Mononuclear cell (primary cell): ENCODE data around the gene EWSR1. TPM values are rescaled to one million over a fixed set of nuclear protein-coding genes. Genes with fewer than 3 reads are reported as not detected.
"Not testable (repeated sequence)": the region's sequence is repeated elsewhere in the genome, so short reads cannot be mapped to it uniquely, and the experiment has no call there.

Source experiments
- H3K27me3 ChIP-seq: 2 replicates; pipeline ENCODE4 v1.6.0; 2011; ENCODE audit warnings: low read length, control low read depth; ENCODE audit not compliant: insufficient read depth
- H3K4me1 ChIP-seq: 2 replicates; pipeline ENCODE4 v1.5.1; 2011; ENCODE audit warnings: mild to moderate bottlenecking, low read length, control low read depth; ENCODE audit not compliant: insufficient read depth
- H3K4me3 ChIP-seq: 2 replicates; pipeline ENCODE4 v1.5.1; 2011; ENCODE audit warnings: mild to moderate bottlenecking, low read length, moderate library complexity
- H3K9me3 ChIP-seq: 2 replicates; pipeline ENCODE4 v1.5.1; 2011; ENCODE audit warnings: low read depth, mild to moderate bottlenecking, control low read depth, low read length
- total RNA-seq: library from RNA; depleted of rRNA; stranded (reverse); fragments of >200 nt; gene quantifications from one replicate; pipeline ENCODE4 v1.2.3, GENCODE V29; 2012

EWSR1 gene
- total RNA-seq, 1 donor: 204 TPM

DNA sequence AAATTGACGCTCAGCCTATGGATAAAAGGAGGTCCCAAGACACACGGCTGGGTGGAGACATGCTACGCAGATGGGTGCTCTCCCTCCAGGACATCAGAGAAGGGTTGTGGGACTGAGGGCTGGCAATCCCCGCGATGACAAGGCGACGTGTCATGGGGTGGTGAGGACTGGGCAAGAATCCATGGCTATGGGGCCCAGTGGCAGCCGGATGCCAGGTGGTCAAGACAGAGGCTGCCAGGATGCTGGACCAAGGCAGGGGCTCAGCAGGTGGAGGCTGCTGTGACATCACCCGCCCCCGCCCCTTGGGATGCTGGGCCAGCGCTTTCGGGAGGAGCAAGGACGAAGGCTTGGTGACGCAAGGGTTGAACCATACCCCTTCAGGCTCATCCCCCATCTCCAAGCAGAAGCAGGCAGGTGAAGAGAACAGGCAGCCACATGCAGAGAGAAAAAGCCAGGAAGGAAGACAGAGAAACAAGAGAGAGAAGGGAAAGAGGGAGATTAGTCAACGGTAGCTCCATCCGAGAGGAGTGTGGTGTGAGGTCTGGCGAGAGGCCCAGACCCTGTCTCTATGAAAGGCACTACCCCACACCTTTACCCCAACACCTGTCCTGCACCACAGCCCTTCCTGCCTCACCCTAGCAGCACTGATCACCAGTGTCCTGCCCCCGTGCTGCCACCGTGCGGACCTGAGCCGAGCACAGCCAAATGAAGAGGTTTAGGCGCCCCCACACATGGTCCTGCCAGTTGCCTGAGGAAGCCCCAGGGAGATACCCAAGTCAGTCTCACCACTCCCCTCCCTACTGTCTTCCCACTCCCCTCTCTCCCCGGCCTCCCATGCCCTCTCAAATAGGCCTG, 71.5 kb downstream of the EWSR1 start:
- Histone ChIP-seq H3K4me1 (no peaks in the 10 kb centered on the region), H3K4me3 (no peak overlapping the region), H3K27me3 (no peaks in the 10 kb centered on the region), H3K9me3 (no peaks in the 10 kb centered on the region)

DNA sequence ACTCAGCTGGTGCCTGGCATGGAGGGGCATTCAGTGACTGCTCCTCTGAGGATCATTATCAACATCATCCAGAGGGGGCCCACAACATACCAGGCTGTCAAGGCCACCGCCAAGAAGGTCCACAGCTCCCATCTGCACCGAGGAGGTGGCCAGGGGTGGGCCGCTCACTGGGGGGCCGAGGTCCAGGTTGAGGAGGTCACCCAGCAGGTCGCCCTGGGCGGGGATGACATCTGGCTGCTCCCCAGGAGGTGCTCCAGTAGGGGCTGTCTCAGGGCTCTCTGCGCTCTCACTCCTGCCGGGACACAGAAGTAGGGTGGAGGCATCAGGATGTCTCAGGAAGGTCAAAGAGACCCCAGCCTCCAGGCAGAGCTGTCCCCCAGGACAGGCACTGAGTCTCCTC, 72.5 kb downstream of the EWSR1 start:
- H3K4me1 ChIP-seq: no peaks in the 10 kb centered on the region
- H3K4me3 ChIP-seq: no peak overlapping the region

DNA sequence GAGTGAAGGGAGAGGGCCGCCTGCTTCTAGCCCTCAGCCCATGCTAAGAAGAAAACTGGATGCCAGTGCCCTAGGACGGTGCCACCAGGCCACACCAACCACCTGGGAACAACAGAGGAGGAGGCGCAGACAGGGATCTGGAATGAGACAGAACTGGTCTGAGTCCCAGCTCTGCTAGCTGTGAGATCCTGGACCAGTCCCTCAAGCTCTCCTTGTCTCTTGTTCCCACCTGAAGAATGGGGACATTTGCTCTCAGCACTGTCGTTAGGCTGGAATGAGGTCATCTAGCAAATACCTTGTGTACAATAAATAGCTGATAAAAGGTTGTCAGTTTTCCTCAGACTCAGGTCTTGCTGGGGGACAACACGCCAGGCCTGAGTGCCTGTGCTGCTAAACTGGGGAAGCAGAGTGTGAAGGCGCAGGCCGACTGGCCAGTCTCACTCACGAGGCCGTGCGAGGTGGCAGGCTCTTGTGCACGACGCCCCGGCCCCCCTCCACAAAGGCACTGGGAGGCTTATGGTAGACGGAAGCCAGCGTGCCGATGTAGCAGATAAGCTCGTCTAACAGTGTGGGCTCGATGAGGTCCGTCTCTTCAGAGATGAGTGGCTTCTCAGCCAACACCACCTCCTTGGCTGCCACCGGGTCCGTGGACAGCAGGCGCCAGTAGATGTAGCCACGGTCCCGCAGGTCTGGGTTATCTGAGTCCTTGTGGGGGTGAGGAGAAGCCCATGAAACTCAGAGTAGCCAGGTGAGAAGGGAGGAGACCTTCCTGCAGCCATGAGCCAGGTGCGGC, 73.2 kb downstream of the EWSR1 start:
- H3K9me3 ChIP-seq: no peaks in the 10 kb centered on the region
- no peaks in the 10 kb centered on the region for H3K27me3 ChIP-seq
- no peaks in the 10 kb centered on the region for H3K4me1 ChIP-seq
- H3K4me3 ChIP-seq: no peak overlapping the region

More for the DNA sequence above, 72.5 kb downstream of the EWSR1 start:
- H3K9me3 ChIP-seq: no peaks in the 10 kb centered on the region
- H3K27me3 ChIP-seq: no peaks in the 10 kb centered on the region

DNA sequence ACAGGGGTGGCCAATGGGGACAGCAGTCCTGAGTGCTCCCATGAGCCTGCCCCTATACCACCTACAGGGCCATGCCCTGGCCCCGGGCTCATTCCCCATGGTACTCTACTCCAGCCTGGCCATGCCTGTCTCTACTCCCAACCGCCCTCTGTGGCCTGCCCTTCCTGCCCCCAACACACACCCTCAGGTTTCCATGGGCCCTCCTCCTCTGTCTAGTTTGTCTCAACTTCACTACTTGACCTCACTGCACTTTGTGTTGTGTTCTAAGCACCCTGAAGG, 73.7 kb downstream of the EWSR1 start:
- Histone ChIP-seq H3K9me3 (no peaks in the 10 kb centered on the region), H3K27me3 (no peaks in the 10 kb centered on the region), H3K4me1 (no peaks in the 10 kb centered on the region), H3K4me3 (no peak overlapping the region)

DNA sequence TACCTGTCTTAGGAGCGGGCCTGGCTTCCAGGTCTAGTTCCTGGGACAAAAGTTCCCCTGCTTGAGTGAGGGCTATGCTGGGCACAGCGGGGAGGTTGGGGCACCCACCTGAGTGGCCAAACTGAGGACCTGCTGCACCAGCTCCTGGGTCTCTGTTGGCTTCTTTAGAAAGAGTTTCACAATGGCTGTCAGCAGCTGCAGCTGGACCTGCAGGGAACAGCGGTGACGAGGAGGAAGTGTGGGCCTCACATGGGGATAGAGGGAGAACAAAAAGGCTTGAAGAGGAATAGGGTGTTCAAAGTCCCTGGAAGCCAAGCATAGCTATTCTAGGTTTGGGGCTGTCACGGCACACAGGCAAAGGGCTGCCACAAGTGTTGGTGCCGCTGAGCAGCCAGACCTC, 74.1 kb downstream of the EWSR1 start:
- Histone ChIP-seq H3K27me3 (no peaks in the 10 kb centered on the region), H3K4me1 (no peaks in the 10 kb centered on the region), H3K4me3 (no peak overlapping the region), H3K9me3 (no peaks in the 10 kb centered on the region)

DNA sequence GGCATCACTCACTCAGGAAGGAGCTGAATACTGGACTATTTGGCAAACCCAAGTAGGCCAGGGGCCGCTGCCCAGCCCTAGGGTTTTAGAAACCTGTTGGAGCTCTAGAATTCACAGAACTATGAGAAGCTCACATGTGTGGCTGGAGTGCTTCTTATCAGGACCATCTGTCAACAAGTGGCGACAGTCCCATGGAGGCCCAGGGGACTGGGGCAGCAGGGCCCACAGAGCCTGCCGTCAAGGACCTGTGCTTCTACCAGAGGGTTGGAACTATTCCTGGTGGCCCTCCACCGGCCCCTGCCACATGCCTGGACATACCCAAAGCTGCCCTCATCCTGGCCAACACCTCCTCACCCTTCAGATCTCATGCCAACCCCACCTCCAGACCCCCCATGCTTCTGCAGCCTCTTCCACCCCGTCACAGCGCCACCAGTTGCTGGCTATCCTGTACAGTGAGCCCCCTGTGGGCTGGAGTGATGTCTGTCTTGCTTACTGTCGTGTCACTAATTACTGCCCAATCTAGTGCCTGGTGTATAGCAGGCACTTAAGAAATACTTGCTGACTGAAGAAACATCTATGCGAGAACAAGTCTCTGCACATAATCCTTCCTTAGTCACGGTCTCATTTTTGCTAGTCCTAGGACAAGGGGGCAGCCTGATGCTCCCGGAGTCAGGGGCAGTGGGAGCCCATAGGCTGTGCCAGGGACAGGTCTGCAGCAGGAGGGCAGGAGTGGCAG, 74.7 kb downstream of the EWSR1 start:
- no peaks in the 10 kb centered on the region for H3K9me3 ChIP-seq
- no peaks in the 10 kb centered on the region for H3K27me3 ChIP-seq
- no peak overlapping the region for H3K4me3 ChIP-seq

DNA sequence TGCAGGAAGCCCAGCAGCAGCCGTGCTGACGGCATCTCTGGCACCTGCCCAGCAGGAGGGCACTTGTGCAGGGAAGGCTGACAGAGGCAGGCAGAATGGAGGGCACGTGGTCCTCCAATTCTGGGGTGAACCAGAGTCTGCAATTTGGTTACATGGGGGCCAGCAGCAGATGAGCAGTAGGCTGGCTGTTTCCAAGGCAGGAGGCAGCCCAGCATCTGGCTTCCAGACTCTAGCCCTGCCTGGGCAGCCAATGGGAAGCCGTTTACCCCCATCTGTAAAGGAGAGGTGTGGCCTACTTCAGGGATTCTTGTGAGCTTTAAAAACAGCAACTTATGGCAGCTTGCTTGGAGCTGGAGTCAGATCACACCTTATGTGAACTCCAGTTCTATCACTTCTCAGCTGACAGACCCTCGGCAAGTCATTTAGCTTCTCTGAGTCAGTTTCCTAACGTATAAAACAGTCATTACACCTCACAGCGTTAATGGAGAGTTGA, 75.3 kb downstream of the EWSR1 start:
- H3K4me1 ChIP-seq: no peaks in the 10 kb centered on the region
- no peaks in the 10 kb centered on the region for H3K9me3 ChIP-seq
- H3K27me3 ChIP-seq: no peaks in the 10 kb centered on the region
- no peak overlapping the region for H3K4me3 ChIP-seq

More for the DNA sequence above, 74.7 kb downstream of the EWSR1 start:
- H3K4me1 ChIP-seq: no peaks in the 10 kb centered on the region

DNA sequence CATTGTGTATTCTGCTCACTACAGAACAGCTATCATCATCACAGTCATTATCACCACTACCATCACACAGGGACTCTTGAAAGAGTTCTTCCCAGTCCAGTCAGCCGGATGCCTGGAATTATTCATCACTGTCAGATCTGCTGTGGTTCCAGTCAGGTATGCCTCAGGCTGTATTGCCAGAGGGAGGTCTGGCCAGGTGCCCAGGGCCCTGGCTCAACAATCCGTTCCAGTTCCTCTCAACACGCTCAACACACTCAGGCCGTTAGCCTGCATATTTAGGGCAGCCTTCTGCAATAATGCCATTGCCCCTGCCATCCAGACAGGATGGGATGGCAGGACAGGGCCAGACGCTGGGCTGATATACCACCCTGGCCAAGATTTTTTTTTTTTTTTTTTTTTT, 76.1 kb downstream of the EWSR1 start:
- Histone ChIP-seq H3K4me3 (no peak overlapping the region), H3K9me3 (no peaks in the 10 kb centered on the region), H3K27me3 (no peaks in the 10 kb centered on the region), H3K4me1 (no peaks in the 10 kb centered on the region)

DNA sequence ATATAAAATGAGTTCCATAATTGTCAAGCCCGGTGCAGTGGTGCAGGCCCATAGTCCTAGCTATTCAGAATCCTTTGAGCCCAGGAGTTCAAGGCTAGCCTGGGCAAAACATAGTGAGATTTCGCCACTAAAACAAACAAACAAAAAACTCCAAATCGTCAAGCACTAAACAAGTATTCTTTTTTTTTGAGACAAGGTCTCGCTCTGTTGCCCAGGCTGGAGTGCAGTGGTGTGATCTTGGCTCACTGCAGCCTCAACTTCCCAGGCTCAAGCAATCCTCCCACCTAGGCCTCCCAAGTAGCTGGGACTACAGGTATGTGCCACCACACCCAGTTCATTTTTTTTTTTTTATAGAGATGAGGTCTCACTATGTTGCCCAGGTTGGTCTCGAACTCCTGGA, 76.8 kb downstream of the EWSR1 start:
- not testable (repeated sequence) for H3K27me3 ChIP-seq, H3K4me1 ChIP-seq, H3K4me3 ChIP-seq, H3K9me3 ChIP-seq

DNA sequence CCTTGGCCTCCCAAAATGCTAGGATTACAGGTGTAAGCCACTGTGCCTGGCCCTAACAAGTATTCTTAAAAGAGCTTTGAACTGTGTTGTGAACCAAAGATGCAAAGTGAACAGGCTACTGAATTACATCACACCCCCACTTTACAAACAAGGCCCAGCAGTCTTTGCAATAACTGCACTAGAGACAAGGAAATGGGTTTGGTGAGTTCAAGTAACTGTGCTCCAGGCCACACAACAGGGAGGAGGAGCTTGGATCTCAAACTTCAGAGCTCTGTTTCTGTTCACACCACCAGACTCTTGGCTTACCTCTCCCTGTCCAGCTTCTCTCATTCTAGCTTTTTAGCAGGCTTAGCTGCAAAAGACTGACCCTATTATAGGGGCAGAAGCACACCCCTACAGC, 77.9 kb downstream of the EWSR1 start:
- Histone ChIP-seq H3K9me3 (no peaks in the 10 kb centered on the region), H3K4me3 (no peak overlapping the region), H3K27me3 (no peaks in the 10 kb centered on the region), H3K4me1 (no peaks in the 10 kb centered on the region)

DNA sequence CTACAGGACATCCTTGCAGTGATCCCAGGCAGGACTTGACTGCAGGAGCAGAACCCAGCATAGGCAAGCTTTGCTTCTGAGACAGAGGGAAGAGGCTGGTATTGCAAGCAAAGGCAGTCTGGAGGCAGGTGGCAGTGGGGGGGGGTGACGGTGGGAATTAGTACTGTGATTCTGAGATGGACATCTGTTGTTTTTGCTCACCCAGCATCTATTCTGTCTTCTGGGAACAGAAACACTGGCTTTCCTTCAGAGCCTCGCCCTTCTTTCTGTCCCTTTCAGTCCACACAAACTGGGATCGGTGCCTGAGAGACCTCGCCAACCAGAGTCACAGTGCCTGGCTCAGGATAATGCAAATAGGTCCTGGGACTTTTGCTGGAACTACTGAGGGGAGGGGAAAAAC, 78.6 kb downstream of the EWSR1 start:
- no peaks in the 10 kb centered on the region for H3K4me1 ChIP-seq
- no peak overlapping the region for H3K4me3 ChIP-seq
- H3K27me3 ChIP-seq: no peaks in the 10 kb centered on the region
- H3K9me3 ChIP-seq: no peaks in the 10 kb centered on the region

DNA sequence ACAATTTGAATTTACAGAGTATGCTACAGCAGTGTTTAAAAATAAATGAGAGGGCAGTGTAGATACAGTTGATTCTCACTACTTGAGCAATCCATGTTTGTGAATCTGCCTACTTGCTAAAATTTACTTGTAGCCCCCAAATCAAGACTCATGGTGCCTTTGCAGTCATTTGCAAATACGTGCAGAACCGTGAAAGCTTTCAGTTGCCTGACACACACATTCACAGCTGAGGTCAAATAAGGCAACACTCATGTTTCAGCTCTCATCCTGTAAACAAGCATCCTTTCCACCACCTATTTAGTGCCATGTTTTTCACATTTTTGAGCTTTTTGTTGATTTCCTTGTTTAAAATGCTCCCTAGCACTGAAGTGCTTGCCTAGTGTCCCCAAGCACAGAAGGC, 80.0 kb downstream of the EWSR1 start:
- Histone ChIP-seq H3K4me3 (no peak overlapping the region), H3K4me1 (no peaks in the 10 kb centered on the region), H3K27me3 (no peaks in the 10 kb centered on the region), H3K9me3 (no peaks in the 10 kb centered on the region)

DNA sequence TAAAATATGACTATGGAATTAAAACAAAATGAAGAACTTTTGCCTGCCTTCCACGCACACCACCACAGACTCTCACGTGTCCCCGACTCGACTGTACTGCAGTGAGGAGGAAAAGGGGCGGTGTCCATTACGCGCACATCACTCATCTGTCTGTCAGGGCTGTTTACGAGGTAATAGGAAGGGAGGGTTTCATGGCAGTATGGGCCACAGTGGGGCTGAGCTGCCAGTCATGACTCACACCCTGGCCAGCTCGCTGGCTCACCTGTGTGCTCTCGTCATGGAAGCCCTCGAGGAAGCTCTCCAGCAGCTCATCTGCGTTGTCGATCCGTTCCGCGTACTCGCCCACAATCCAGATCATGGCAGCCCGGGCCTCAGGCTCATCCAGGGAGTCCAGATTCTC, 80.9 kb downstream of the EWSR1 start:
- H3K4me1 ChIP-seq: no peaks in the 10 kb centered on the region

More for the DNA sequence above, 80.9 kb downstream of the EWSR1 start:
- H3K4me3 ChIP-seq: no peak overlapping the region
- H3K9me3 ChIP-seq: no peaks in the 10 kb centered on the region
- no peaks in the 10 kb centered on the region for H3K27me3 ChIP-seq
